Smooth muscle cell (in vitro differentiated cells): ENCODE results near the gene SHROOM4. TPM values are rescaled to one million over a fixed set of nuclear protein-coding genes. Genes with fewer than 3 reads are reported as not detected.

Experiments used
- DNase-seq: peaks from one replicate; lab custom pipeline; 2025; ENCODE audit not compliant: unreplicated experiment; lab: John Stamatoyannopoulos, UW
- H2AFZ ChIP-seq: fragments of 200-600 bp; sonication (generic); 2 replicates; pipeline ENCODE4 v1.6.0; 2016; ENCODE audit warnings: antibody characterized with exemption, low read depth, mild to moderate bottlenecking
- H3F3A ChIP-seq: fragments of 200-600 bp; sonication (generic); 2 replicates; pipeline ENCODE4 v1.6.0; 2017; ENCODE audit warnings: antibody characterized with exemption, low read depth
- H3K27ac ChIP-seq: fragments of 200-600 bp; sonication (generic); 2 replicates; pipeline ENCODE4 v1.5.1; 2016; ENCODE audit warnings: low read depth, mild to moderate bottlenecking
- H3K27me3 ChIP-seq: fragments of 200-600 bp; sonication (generic); 2 replicates; pipeline ENCODE4 v1.6.1; 2016; ENCODE audit warnings: low read depth, mild to moderate bottlenecking
- H3K36me3 ChIP-seq: fragments of 200-600 bp; sonication (generic); 2 replicates; pipeline ENCODE4 v1.5.1; 2016; ENCODE audit warnings: low read depth
- H3K4me1 ChIP-seq: fragments of 200-600 bp; sonication (generic); 2 replicates; pipeline ENCODE4 v1.5.1; 2016; ENCODE audit warnings: low read depth
- H3K4me2 ChIP-seq: fragments of 200-600 bp; sonication (generic); 2 replicates; pipeline ENCODE4 v1.6.0; 2016; ENCODE audit warnings: mild to moderate bottlenecking
- H3K4me3 ChIP-seq: fragments of 200-600 bp; sonication (generic); 2 replicates; pipeline ENCODE4 v1.5.1; 2016; ENCODE audit warnings: mild to moderate bottlenecking
- H3K79me2 ChIP-seq: fragments of 200-600 bp; sonication (generic); 2 replicates; pipeline ENCODE4 v1.6.0; 2016; ENCODE audit warnings: low read depth, mild to moderate bottlenecking
- H3K9ac ChIP-seq: fragments of 200-600 bp; sonication (generic); 2 replicates; pipeline ENCODE4 v1.6.0; 2016; ENCODE audit warnings: low read depth
- H3K9me3 ChIP-seq: fragments of 200-600 bp; sonication (generic); replicated peaks from 2 replicates; pipeline ENCODE4 v1.5.1; 2016; ENCODE audit warnings: low read depth
- H4K20me1 ChIP-seq: fragments of 200-600 bp; sonication (generic); 2 replicates; pipeline ENCODE4 v1.6.0; 2016; ENCODE audit warnings: low read depth
- WGBS: methylation state at CpG from one replicate; pipeline ENCODE4 v1.1.7; 2016; ENCODE audit warnings: low lambda C conversion rate; 5-methylcytosine and 5-hydroxymethylcytosine counted together
- polyA plus RNA-seq: library from polyadenylated mRNA; unstranded; fragments of >200 nt; fragmentation: Nextera tagmentation; extraction: Ambion mirVana; gene quantifications from 2 replicates; pipeline ENCODE4 v1.2.1, GENCODE V29; 2016
- total RNA-seq: library from RNA; depleted of rRNA; stranded (reverse); fragments of >200 nt; gene quantifications from 2 replicates; pipeline ENCODE4 v1.2.3, GENCODE V29; 2014
- TF ChIP-seq, protein P1 (sequence below): fragments of 200-600 bp; sonication (generic); IDR thresholded peaks from 2 replicates; pipeline ENCODE4 v1.5.1; 2017; ENCODE audit warnings: borderline replicate concordance, mild to moderate bottlenecking, antibody characterized with exemption; ENCODE audit not compliant: insufficient read depth, poor library complexity, severe bottlenecking

Gene SHROOM4
- total and polyA plus RNA-seq, 2 experiments from 2014 or later, result 1.1 to 7.9 TPM

- Histone ChIP-seq H3K4me2 (peak overlapping the region; percentile 26), H2AFZ (no peak overlapping the region), H3K4me3 (no peak overlapping the region), H3K79me2 (peaks cover 7% of the 10 kb centered on the region), H3F3A (no peaks in the 10 kb centered on the region), H3K9ac (no peak overlapping the region), H4K20me1 (peaks cover 4% of the 10 kb centered on the region), H3K4me1 (peaks cover 14% of the 10 kb centered on the region), H3K27me3 (no peaks in the 10 kb centered on the region), H3K36me3 (no peaks in the 10 kb centered on the region), H3K9me3 (no peaks in the 10 kb centered on the region), H3K27ac (no peak overlapping the region)
- DNase-seq, result no peak
- TF ChIP-seq, protein P1, sequence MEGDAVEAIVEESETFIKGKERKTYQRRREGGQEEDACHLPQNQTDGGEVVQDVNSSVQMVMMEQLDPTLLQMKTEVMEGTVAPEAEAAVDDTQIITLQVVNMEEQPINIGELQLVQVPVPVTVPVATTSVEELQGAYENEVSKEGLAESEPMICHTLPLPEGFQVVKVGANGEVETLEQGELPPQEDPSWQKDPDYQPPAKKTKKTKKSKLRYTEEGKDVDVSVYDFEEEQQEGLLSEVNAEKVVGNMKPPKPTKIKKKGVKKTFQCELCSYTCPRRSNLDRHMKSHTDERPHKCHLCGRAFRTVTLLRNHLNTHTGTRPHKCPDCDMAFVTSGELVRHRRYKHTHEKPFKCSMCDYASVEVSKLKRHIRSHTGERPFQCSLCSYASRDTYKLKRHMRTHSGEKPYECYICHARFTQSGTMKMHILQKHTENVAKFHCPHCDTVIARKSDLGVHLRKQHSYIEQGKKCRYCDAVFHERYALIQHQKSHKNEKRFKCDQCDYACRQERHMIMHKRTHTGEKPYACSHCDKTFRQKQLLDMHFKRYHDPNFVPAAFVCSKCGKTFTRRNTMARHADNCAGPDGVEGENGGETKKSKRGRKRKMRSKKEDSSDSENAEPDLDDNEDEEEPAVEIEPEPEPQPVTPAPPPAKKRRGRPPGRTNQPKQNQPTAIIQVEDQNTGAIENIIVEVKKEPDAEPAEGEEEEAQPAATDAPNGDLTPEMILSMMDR, result no peak
- 39% methylated on average over 3 of the region's 3 CpGs for WGBS
Observed at GRCh38 chrX:50705042-50705441, 109.0 kb downstream of the SHROOM4 start.

GRCh38 chrX:50704360-50704759 is 109.6 kb downstream of the SHROOM4 start:
- no peaks in the 10 kb centered on the region for H3K27me3 ChIP-seq
- H3K4me3 ChIP-seq, result no peak overlapping the region
- H3K36me3 ChIP-seq, result no peaks in the 10 kb centered on the region
- no peak overlapping the region for H2AFZ ChIP-seq
- no peaks in the 10 kb centered on the region for H4K20me1 ChIP-seq
- no peaks in the 10 kb centered on the region for H3F3A ChIP-seq
- H3K9me3 ChIP-seq, result no peaks in the 10 kb centered on the region
- peak overlapping the region; percentile 8 for H3K4me2 ChIP-seq
- 35% methylated on average over 1 of the region's 1 CpG for WGBS
- H3K4me1 ChIP-seq, result peaks cover 14% of the 10 kb centered on the region
- TF ChIP-seq, protein P1, result no peak
- peaks cover 7% of the 10 kb centered on the region for H3K79me2 ChIP-seq
- DNase-seq, result no peak
- no peak overlapping the region for H3K9ac ChIP-seq
- H3K27ac ChIP-seq, result peak overlapping the region; percentile 24

- Histone ChIP-seq H3F3A (no peaks in the 10 kb centered on the region), H4K20me1 (no peaks in the 10 kb centered on the region), H3K27ac (no peak overlapping the region), H3K4me1 (peaks cover 6% of the 10 kb centered on the region), H3K4me3 (no peak overlapping the region), H2AFZ (no peak overlapping the region), H3K4me2 (peak overlapping the region; percentile 36), H3K9me3 (no peaks in the 10 kb centered on the region), H3K27me3 (no peaks in the 10 kb centered on the region), H3K9ac (no peak overlapping the region), H3K36me3 (no peaks in the 10 kb centered on the region), H3K79me2 (no peaks in the 10 kb centered on the region)
- WGBS, result 49% methylated on average over 3 of the region's 3 CpGs
- TF ChIP-seq, protein P1, result no peak
- no peak for DNase-seq
Observed at GRCh38 chrX:50700921-50701320, 113.1 kb downstream of the SHROOM4 start.

DNA sequence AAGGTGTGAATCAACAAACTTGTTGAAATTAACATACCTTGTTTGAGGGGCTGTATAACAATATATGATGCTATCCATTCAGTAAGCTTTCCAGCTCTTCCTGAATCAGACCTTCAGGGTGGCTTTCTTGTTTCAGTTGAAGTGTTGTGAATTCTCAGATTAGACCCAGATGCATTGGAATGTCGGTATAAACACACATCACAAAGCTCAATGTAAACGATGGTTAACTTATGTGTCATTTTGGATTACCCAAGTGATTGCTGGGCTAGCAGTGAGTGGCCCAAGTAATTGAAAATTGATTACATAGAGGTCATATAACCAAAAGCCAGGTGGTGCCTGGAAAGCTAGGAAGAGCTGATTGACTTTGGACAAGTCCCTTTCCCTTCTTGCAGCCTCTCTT is 115.0 kb downstream of the SHROOM4 start:
- TF ChIP-seq, protein P1, result no peak
- Histone ChIP-seq H3K9me3 (no peaks in the 10 kb centered on the region), H3F3A (no peaks in the 10 kb centered on the region), H3K36me3 (no peaks in the 10 kb centered on the region), H3K4me1 (peaks cover 3% of the 10 kb centered on the region), H3K4me3 (no peak overlapping the region), H3K9ac (no peak overlapping the region), H2AFZ (no peak overlapping the region), H3K27ac (no peak overlapping the region), H3K4me2 (peak overlapping the region; percentile 45), H3K79me2 (no peaks in the 10 kb centered on the region), H3K27me3 (no peaks in the 10 kb centered on the region), H4K20me1 (no peaks in the 10 kb centered on the region)
- WGBS, result 20% methylated on average over 2 of the region's 2 CpGs
- DNase-seq, result no peak
